SK-N-SH treated with all-trans-retinoic acid at 6 μM for 48 hours (cell line): ENCODE measurements around the gene C11orf68.
A peak's percentile ranks its signal among the peaks of the same experiment; 100 is the strongest.

Source experiments
- PATZ1 ChIP-seq: fragments of 250-450 bp; sonication (Bioruptor Pico); IDR thresholded peaks from 2 replicates; pipeline ENCODE4 v1.8.0; 2020; ENCODE audit warnings: mild to moderate bottlenecking, moderate library complexity, borderline replicate concordance
- RARB ChIP-seq: fragments of 250-450 bp; sonication (Bioruptor Pico); IDR thresholded peaks from 2 replicates; pipeline ENCODE4 v1.8.0; 2021; ENCODE audit warnings: mild to moderate bottlenecking, moderate library complexity
- ZC3H10 ChIP-seq: fragments of 250-450 bp; sonication (Bioruptor Pico); IDR thresholded peaks from 2 replicates; pipeline ENCODE4 v1.5.1; 2021; ENCODE audit warnings: mild to moderate bottlenecking, moderate library complexity
- ZFP30 ChIP-seq: fragments of 450-650 bp; formaldehyde crosslinking; IDR thresholded peaks from 2 replicates; pipeline ENCODE4 v1.5.0; 2022; ENCODE audit warnings: mild to moderate bottlenecking, moderate library complexity
- ZNF8 ChIP-seq: fragments of 450-650 bp; formaldehyde crosslinking; IDR thresholded peaks from 2 replicates; pipeline ENCODE4 v1.5.0; 2020; ENCODE audit warnings: mild to moderate bottlenecking, moderate library complexity

- TF ChIP-seq ZC3H10 (CRISPR knock-in tag) (no peak), RARB (CRISPR knock-in tag) (no peak), PATZ1 (CRISPR knock-in tag) (no peak), ZFP30 (CRISPR knock-in tag) (no peak), ZNF8 (0 out of 2 replicates have a peak, but pooled peaks have one; percentile 15)
Measured at GRCh38 chr11:65961267-65962140, 42.6 kb upstream of the C11orf68 start, which contains the start of gene SART1.
